ENCODE measurements around the gene MUS81. TPM values are rescaled to one million over a fixed set of nuclear protein-coding genes. Genes with fewer than 3 reads are reported as not detected.

The MUS81 gene
- total and polyA plus RNA-seq, 2 of the 13 experiments (the other 11 are each of a cell fraction or from before 2014, with no cell fraction given), result 25.6 to 30.2 TPM

DNA sequence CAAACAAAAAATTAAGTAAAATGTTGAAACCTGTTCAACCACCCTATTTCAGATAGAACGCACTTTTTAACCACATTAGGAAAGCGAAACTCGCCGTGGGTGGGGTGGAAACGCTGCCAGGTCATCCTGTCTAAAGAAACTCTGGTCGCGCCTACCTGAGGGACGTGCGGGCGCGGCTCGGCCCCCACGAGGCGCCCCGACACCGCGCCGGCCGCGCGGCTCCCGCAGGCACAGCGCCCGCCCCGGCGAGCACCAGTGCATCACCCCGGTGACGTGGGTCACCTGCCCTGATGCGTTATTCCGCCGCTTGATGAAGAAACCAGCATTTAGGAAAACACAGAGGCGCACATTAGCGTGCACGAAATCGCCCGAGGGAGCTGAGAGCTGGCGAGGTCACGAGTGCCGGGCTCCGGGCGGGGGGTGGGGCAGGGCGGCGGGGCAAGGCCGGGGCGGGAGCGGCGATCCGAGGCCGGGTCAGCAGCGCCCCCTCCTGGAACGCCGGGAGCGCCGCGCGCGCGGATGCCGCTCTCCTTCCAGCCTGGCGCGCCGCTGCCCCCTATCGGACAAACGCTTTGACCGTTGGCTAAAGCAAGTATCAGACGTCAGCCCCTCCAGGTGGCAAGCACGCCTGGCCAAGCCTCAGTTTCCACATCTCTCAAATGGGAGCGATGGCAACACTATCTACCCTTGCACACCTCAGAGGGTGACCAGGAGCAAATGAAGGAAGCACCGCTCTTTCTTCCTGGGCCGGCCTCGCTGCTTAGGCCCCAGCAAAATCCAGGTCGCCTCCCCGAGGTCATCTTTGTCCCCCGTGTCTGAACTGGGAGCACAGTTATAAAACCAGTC is 42.2 kb upstream of the MUS81 start (continued):
- TF ChIP-seq, protein P1, sequence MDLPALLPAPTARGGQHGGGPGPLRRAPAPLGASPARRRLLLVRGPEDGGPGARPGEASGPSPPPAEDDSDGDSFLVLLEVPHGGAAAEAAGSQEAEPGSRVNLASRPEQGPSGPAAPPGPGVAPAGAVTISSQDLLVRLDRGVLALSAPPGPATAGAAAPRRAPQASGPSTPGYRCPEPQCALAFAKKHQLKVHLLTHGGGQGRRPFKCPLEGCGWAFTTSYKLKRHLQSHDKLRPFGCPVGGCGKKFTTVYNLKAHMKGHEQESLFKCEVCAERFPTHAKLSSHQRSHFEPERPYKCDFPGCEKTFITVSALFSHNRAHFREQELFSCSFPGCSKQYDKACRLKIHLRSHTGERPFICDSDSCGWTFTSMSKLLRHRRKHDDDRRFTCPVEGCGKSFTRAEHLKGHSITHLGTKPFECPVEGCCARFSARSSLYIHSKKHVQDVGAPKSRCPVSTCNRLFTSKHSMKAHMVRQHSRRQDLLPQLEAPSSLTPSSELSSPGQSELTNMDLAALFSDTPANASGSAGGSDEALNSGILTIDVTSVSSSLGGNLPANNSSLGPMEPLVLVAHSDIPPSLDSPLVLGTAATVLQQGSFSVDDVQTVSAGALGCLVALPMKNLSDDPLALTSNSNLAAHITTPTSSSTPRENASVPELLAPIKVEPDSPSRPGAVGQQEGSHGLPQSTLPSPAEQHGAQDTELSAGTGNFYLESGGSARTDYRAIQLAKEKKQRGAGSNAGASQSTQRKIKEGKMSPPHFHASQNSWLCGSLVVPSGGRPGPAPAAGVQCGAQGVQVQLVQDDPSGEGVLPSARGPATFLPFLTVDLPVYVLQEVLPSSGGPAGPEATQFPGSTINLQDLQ (CRISPR knock-in tag; IDR thresholded peaks at IDR 0.05), result no peak
- TF ChIP-seq ZIK1 (CRISPR knock-in tag; IDR thresholded peaks at IDR 0.05; ENCODE audit: borderline replicate concordance, low read depth) (no peak), ZNF382 (CRISPR knock-in tag; IDR thresholded peaks at IDR 0.05; ENCODE audit: borderline replicate concordance) (no peak), NR2F2 (IDR thresholded peaks at IDR 0.05; ENCODE audit: borderline replicate concordance, low read depth) (no peak), FOSL1 (CRISPR knock-in tag; IDR thresholded peaks at IDR 0.05; ENCODE audit: borderline replicate concordance) (no peak), SRSF9 (IDR thresholded peaks at IDR 0.05; ENCODE audit: borderline replicate concordance, insufficient read depth, low read depth, low read length, poor library complexity, severe bottlenecking) (no peak), ZNF441 (CRISPR knock-in tag; IDR thresholded peaks at IDR 0.05; ENCODE audit: borderline replicate concordance) (no peak)
- TF ChIP-seq, protein P2, sequence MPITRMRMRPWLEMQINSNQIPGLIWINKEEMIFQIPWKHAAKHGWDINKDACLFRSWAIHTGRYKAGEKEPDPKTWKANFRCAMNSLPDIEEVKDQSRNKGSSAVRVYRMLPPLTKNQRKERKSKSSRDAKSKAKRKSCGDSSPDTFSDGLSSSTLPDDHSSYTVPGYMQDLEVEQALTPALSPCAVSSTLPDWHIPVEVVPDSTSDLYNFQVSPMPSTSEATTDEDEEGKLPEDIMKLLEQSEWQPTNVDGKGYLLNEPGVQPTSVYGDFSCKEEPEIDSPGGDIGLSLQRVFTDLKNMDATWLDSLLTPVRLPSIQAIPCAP (CRISPR knock-in tag; IDR thresholded peaks at IDR 0.05; ENCODE audit: low read depth), result no peak
- TF ChIP-seq, protein P3, sequence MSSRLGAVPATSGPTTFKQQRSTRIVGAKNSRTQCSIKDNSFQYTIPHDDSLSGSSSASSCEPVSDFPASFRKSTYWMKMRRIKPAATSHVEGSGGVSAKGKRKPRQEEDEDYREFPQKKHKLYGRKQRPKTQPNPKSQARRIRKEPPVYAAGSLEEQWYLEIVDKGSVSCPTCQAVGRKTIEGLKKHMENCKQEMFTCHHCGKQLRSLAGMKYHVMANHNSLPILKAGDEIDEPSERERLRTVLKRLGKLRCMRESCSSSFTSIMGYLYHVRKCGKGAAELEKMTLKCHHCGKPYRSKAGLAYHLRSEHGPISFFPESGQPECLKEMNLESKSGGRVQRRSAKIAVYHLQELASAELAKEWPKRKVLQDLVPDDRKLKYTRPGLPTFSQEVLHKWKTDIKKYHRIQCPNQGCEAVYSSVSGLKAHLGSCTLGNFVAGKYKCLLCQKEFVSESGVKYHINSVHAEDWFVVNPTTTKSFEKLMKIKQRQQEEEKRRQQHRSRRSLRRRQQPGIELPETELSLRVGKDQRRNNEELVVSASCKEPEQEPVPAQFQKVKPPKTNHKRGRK (CRISPR knock-in tag; IDR thresholded peaks at IDR 0.05), result no peak
- TF ChIP-seq, protein P4, sequence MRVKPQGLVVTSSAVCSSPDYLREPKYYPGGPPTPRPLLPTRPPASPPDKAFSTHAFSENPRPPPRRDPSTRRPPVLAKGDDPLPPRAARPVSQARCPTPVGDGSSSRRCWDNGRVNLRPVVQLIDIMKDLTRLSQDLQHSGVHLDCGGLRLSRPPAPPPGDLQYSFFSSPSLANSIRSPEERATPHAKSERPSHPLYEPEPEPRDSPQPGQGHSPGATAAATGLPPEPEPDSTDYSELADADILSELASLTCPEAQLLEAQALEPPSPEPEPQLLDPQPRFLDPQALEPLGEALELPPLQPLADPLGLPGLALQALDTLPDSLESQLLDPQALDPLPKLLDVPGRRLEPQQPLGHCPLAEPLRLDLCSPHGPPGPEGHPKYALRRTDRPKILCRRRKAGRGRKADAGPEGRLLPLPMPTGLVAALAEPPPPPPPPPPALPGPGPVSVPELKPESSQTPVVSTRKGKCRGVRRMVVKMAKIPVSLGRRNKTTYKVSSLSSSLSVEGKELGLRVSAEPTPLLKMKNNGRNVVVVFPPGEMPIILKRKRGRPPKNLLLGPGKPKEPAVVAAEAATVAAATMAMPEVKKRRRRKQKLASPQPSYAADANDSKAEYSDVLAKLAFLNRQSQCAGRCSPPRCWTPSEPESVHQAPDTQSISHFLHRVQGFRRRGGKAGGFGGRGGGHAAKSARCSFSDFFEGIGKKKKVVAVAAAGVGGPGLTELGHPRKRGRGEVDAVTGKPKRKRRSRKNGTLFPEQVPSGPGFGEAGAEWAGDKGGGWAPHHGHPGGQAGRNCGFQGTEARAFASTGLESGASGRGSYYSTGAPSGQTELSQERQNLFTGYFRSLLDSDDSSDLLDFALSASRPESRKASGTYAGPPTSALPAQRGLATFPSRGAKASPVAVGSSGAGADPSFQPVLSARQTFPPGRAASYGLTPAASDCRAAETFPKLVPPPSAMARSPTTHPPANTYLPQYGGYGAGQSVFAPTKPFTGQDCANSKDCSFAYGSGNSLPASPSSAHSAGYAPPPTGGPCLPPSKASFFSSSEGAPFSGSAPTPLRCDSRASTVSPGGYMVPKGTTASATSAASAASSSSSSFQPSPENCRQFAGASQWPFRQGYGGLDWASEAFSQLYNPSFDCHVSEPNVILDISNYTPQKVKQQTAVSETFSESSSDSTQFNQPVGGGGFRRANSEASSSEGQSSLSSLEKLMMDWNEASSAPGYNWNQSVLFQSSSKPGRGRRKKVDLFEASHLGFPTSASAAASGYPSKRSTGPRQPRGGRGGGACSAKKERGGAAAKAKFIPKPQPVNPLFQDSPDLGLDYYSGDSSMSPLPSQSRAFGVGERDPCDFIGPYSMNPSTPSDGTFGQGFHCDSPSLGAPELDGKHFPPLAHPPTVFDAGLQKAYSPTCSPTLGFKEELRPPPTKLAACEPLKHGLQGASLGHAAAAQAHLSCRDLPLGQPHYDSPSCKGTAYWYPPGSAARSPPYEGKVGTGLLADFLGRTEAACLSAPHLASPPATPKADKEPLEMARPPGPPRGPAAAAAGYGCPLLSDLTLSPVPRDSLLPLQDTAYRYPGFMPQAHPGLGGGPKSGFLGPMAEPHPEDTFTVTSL (CRISPR knock-in tag; IDR thresholded peaks at IDR 0.05; ENCODE audit: borderline replicate concordance), result no peak

Data from HepG2 (cell line).